CD8-positive, alpha-beta memory T cell (primary cell): ENCODE results near the gene GSG1L. TPM values are rescaled to one million over a fixed set of nuclear protein-coding genes. Genes with fewer than 3 reads are reported as not detected.

Source experiments
- CTCF ChIA-PET: fragments of 350-600 bp; sonication (Branson Sonifier 250); formaldehyde crosslinking; loops from one replicate; lab custom pipeline; 2021; ENCODE audit warnings: antibody characterized with exemption; lab: Charles Lee
- POLR2A ChIA-PET: fragments of 350-600 bp; sonication (Branson Sonifier 250); formaldehyde crosslinking; loops from one replicate; lab custom pipeline; 2021; ENCODE audit warnings: antibody characterized with exemption; lab: Charles Lee
- DNase-seq, 5 donors: peaks; one replicate each; pipeline versions ENCODE4 v3.0.0 to v3.0.0-alpha.2; 2020 to 2022; ENCODE audit warnings: mixed read lengths in 1 of 5
- H3K27ac ChIP-seq: one replicate; pipeline ENCODE4 v1.7.0; 2013; ENCODE audit warnings: low read depth, mild to moderate bottlenecking, low read length, moderate library complexity
- H3K27me3 ChIP-seq: 2 replicates; pipeline ENCODE4 v1.7.0; 2013; ENCODE audit warnings: low read length, mild to moderate bottlenecking; ENCODE audit not compliant: insufficient read depth, poor library complexity, severe bottlenecking
- H3K36me3 ChIP-seq: 2 replicates; pipeline ENCODE4 v1.7.0; 2013; ENCODE audit warnings: mild to moderate bottlenecking, low read length, moderate library complexity; ENCODE audit not compliant: insufficient read depth
- H3K4me1 ChIP-seq: 2 replicates; pipeline ENCODE4 v1.7.0; 2013; ENCODE audit warnings: mild to moderate bottlenecking, low read length, moderate library complexity; ENCODE audit not compliant: insufficient read depth
- H3K4me3 ChIP-seq: 2 replicates; pipeline ENCODE4 v1.7.0; 2013; ENCODE audit warnings: mild to moderate bottlenecking, low read length
- H3K9me3 ChIP-seq: 2 replicates; pipeline ENCODE4 v1.7.0; 2013; ENCODE audit warnings: mild to moderate bottlenecking, low read length
- H3K27ac Mint-ChIP-seq, 8 donors: one replicate each; pipeline ENCODE4 v1.8.0; 2020 to 2021; ENCODE audit warnings: mixed read lengths in 8 of 8, mild to moderate bottlenecking in 6 of 8, inconsistent platforms in 3 of 8, moderate library complexity in 3 of 8
- H3K27me3 Mint-ChIP-seq, 2 donors: one replicate each; pipeline ENCODE4 v1.8.0; 2020 to 2021; ENCODE audit warnings: mixed read lengths in 2 of 2, mild to moderate bottlenecking in 1 of 2, moderate library complexity in 1 of 2
- H3K36me3 Mint-ChIP-seq, 3 donors: one replicate each; pipeline ENCODE4 v1.8.0; 2020 to 2021; ENCODE audit warnings: mixed read lengths in 3 of 3, inconsistent platforms in 1 of 3, mild to moderate bottlenecking in 1 of 3
- H3K4me1 Mint-ChIP-seq, 3 donors: one replicate each; pipeline ENCODE4 v1.8.0; 2020 to 2021; ENCODE audit warnings: mixed read lengths in 3 of 3, inconsistent platforms in 1 of 3, mild to moderate bottlenecking in 1 of 3
- H3K4me3 Mint-ChIP-seq, 7 donors: one replicate each; pipeline ENCODE4 v1.8.0; 2020 to 2021; ENCODE audit warnings: mixed read lengths in 7 of 7, mild to moderate bottlenecking in 6 of 7, moderate library complexity in 4 of 7, inconsistent platforms in 2 of 7
- H3K9me3 Mint-ChIP-seq, 5 donors: one replicate each; pipeline ENCODE4 v1.8.0; 2020 to 2022; ENCODE audit warnings: mixed read lengths in 5 of 5, mild to moderate bottlenecking in 3 of 5, moderate library complexity in 2 of 5, inconsistent platforms in 1 of 5
- polyA plus RNA-seq: library from polyadenylated mRNA; unstranded; fragments of 300-500 nt; fragmentation: Illumina TruSeq; gene quantifications from one replicate; pipeline ENCODE4 v1.2.3, GENCODE V29; 2021
- total RNA-seq, 2 experiments: library from RNA; stranded (reverse); gene quantifications; one replicate each; pipeline ENCODE4 v1.2.3, GENCODE V29; 2021

The GSG1L gene
- total and polyA plus RNA-seq, 3 experiments from 2014 or later, result 0.18 TPM; not detected in 2

GRCh38 chr16:27961296-27961620 is 102.3 kb downstream of the GSG1L start:
- Mint-ChIP-seq H3K36me3 (peaks cover 0 to 1% (median 0%) of the 10 kb centered on the region in 3 donors), H3K9me3 (peaks cover 0 to 10% (median 6%) of the 10 kb centered on the region in 5 donors), H3K4me1 (no peaks in the 10 kb centered on the region), H3K4me3 (no peak overlapping the region), H3K27ac (no peak overlapping the region), H3K27me3 (peaks cover 22 to 30% of the 10 kb centered on the region in 2 donors)
- Histone ChIP-seq H3K27me3 (no peaks in the 10 kb centered on the region), H3K4me1 (no peaks in the 10 kb centered on the region), H3K4me3 (no peak overlapping the region), H3K9me3 (no peaks in the 10 kb centered on the region), H3K36me3 (no peaks in the 10 kb centered on the region), H3K27ac (no peak overlapping the region)
- CTCF ChIA-PET, result no interaction called here
- no peak for DNase-seq
- POLR2A ChIA-PET, result no interaction called here

GRCh38 chr16:27960619-27961295 is 102.8 kb downstream of the GSG1L start:
- no peak overlapping the region for H3K27ac Mint-ChIP-seq
- Histone ChIP-seq H3K36me3 (no peaks in the 10 kb centered on the region), H3K4me3 (no peak overlapping the region), H3K4me1 (no peaks in the 10 kb centered on the region), H3K27me3 (no peaks in the 10 kb centered on the region), H3K27ac (no peak overlapping the region), H3K9me3 (no peaks in the 10 kb centered on the region)
- DNase-seq, result no peak
- H3K4me3 Mint-ChIP-seq, result no peak overlapping the region
- ChIA-PET CTCF (no interaction called here), POLR2A (no interaction called here)
- peaks cover 0 to 1% (median 0%) of the 10 kb centered on the region in 3 donors for H3K36me3 Mint-ChIP-seq
- peaks cover 22 to 26% of the 10 kb centered on the region in 2 donors for H3K27me3 Mint-ChIP-seq
- no peaks in the 10 kb centered on the region for H3K4me1 Mint-ChIP-seq
- H3K9me3 Mint-ChIP-seq, result peaks cover 3 to 13% (median 8%) of the 10 kb centered on the region in 5 donors

GRCh38 chr16:27959914-27960313 is 103.6 kb downstream of the GSG1L start:
- Histone ChIP-seq H3K9me3 (no peaks in the 10 kb centered on the region), H3K27me3 (no peaks in the 10 kb centered on the region), H3K36me3 (no peaks in the 10 kb centered on the region), H3K27ac (no peak overlapping the region), H3K4me1 (no peaks in the 10 kb centered on the region), H3K4me3 (no peak overlapping the region)
- Mint-ChIP-seq H3K4me3 (no peak overlapping the region), H3K4me1 (no peaks in the 10 kb centered on the region), H3K36me3 (peaks cover 0 to 10% (median 0%) of the 10 kb centered on the region in 3 donors), H3K9me3 (peaks cover 11 to 20% (median 17%) of the 10 kb centered on the region in 5 donors), H3K27ac (no peak overlapping the region), H3K27me3 (peaks cover 20 to 25% of the 10 kb centered on the region in 2 donors)
- ChIA-PET CTCF (no interaction called here), POLR2A (no interaction called here)
- DNase-seq, result no peak

- ChIA-PET POLR2A (no interaction called here), CTCF (no interaction called here)
- no peak for DNase-seq
- Histone ChIP-seq H3K9me3 (no peaks in the 10 kb centered on the region), H3K27me3 (no peaks in the 10 kb centered on the region), H3K4me3 (no peak overlapping the region), H3K4me1 (no peaks in the 10 kb centered on the region), H3K36me3 (no peaks in the 10 kb centered on the region), H3K27ac (no peak overlapping the region)
- Mint-ChIP-seq H3K36me3 (peaks cover 0 to 10% (median 0%) of the 10 kb centered on the region in 3 donors), H3K27ac (peak overlapping the region in 1 of 8 donors; percentile 14), H3K9me3 (peaks cover 14 to 35% (median 28%) of the 10 kb centered on the region in 5 donors), H3K27me3 (peaks cover 26 to 46% of the 10 kb centered on the region in 2 donors), H3K4me1 (no peaks in the 10 kb centered on the region), H3K4me3 (no peak overlapping the region)
Observed at GRCh38 chr16:27954191-27954590, 109.3 kb downstream of the GSG1L start.

- POLR2A ChIA-PET, result no interaction called here
- H3K4me1 ChIP-seq, result no peaks in the 10 kb centered on the region
- peaks cover 0 to 10% (median 0%) of the 10 kb centered on the region in 3 donors for H3K36me3 Mint-ChIP-seq
Observed at GRCh38 chr16:27952811-27953210, 110.7 kb downstream of the GSG1L start.

GRCh38 chr16:27951489-27952120 is 111.9 kb downstream of the GSG1L start:
- Histone ChIP-seq H3K9me3 (no peaks in the 10 kb centered on the region), H3K27me3 (no peaks in the 10 kb centered on the region), H3K36me3 (no peaks in the 10 kb centered on the region), H3K27ac (no peak overlapping the region), H3K4me1 (no peaks in the 10 kb centered on the region), H3K4me3 (no peak overlapping the region)
- Mint-ChIP-seq H3K9me3 (peaks cover 14 to 29% (median 22%) of the 10 kb centered on the region in 5 donors), H3K27ac (peak overlapping the region in 1 of 8 donors; percentile 33), H3K27me3 (peaks cover 21 to 37% of the 10 kb centered on the region in 2 donors), H3K36me3 (peaks cover 0 to 10% (median 0%) of the 10 kb centered on the region in 3 donors), H3K4me3 (no peak overlapping the region), H3K4me1 (no peaks in the 10 kb centered on the region)
- ChIA-PET CTCF (no interaction called here), POLR2A (no interaction called here)
- no peak for DNase-seq

More at GRCh38 chr16:27952811-27953210, 110.7 kb downstream of the GSG1L start:
- H3K4me3 Mint-ChIP-seq, result no peak overlapping the region
- H3K27me3 ChIP-seq, result no peaks in the 10 kb centered on the region
- H3K27ac ChIP-seq, result no peak overlapping the region
- no peak for DNase-seq
- no peaks in the 10 kb centered on the region for H3K36me3 ChIP-seq
- H3K27me3 Mint-ChIP-seq, result peaks cover 26 to 46% of the 10 kb centered on the region in 2 donors
- no peak overlapping the region for H3K27ac Mint-ChIP-seq
- peaks cover 14 to 35% (median 27%) of the 10 kb centered on the region in 5 donors for H3K9me3 Mint-ChIP-seq
- no peak overlapping the region for H3K4me3 ChIP-seq
- H3K9me3 ChIP-seq, result no peaks in the 10 kb centered on the region
- CTCF ChIA-PET, result no interaction called here
- no peaks in the 10 kb centered on the region for H3K4me1 Mint-ChIP-seq

GRCh38 chr16:27950206-27950887 is 113.2 kb downstream of the GSG1L start:
- Histone ChIP-seq H3K27me3 (no peaks in the 10 kb centered on the region), H3K36me3 (no peaks in the 10 kb centered on the region), H3K4me1 (no peaks in the 10 kb centered on the region), H3K27ac (no peak overlapping the region), H3K9me3 (no peaks in the 10 kb centered on the region), H3K4me3 (no peak overlapping the region)
- no peak overlapping the region for H3K4me3 Mint-ChIP-seq
- H3K27me3 Mint-ChIP-seq, result peaks cover 21 to 36% of the 10 kb centered on the region in 2 donors
- CTCF ChIA-PET, result no interaction called here
- H3K9me3 Mint-ChIP-seq, result peaks cover 7 to 19% (median 16%) of the 10 kb centered on the region in 5 donors
- H3K36me3 Mint-ChIP-seq, result peaks cover 0 to 5% (median 0%) of the 10 kb centered on the region in 3 donors
- POLR2A ChIA-PET, result no interaction called here
- H3K27ac Mint-ChIP-seq, result no peak overlapping the region
- no peaks in the 10 kb centered on the region for H3K4me1 Mint-ChIP-seq
- no peak for DNase-seq

- Mint-ChIP-seq H3K4me1 (no peaks in the 10 kb centered on the region), H3K4me3 (no peak overlapping the region), H3K27ac (no peak overlapping the region), H3K36me3 (no peaks in the 10 kb centered on the region), H3K9me3 (no peaks in the 10 kb centered on the region), H3K27me3 (peaks cover 17 to 33% of the 10 kb centered on the region in 2 donors)
- CTCF ChIA-PET, result no interaction called here
- Histone ChIP-seq H3K36me3 (no peaks in the 10 kb centered on the region), H3K27ac (no peak overlapping the region), H3K27me3 (no peaks in the 10 kb centered on the region), H3K9me3 (no peaks in the 10 kb centered on the region), H3K4me3 (no peak overlapping the region), H3K4me1 (no peaks in the 10 kb centered on the region)
- POLR2A ChIA-PET, result no interaction called here
- DNase-seq, result no peak
Observed at GRCh38 chr16:27947696-27948095, 115.8 kb downstream of the GSG1L start.
